Measurements from ENCODE around the gene DNAJC18.

- TF ChIP-seq EZH2phosphoT487 (IDR thresholded peaks at IDR 0.05; ENCODE audit: borderline replicate concordance, low read length) (no peak), CTCF (conservative IDR thresholded peaks at IDR 0.05; ENCODE audit: low read depth, low read length) (no peak), EZH2 (IDR thresholded peaks at IDR 0.05; ENCODE audit: low read length, unreplicated experiment) (no peak)
These were observed 34.9 kb downstream of the DNAJC18 start for GRCh38 chr5:139404484-139404840.

Measured in PC-3 (cell line).